ENCODE data around the gene KRTAP8-1.

Gene KRTAP8-1

GRCh38 chr21:30813174-30813573, at the start of gene KRTAP8-1:
Gene KRTAP8-1, minus strand, starts transcription at chr21:30813274. Its CDS starts 54 bp downstream, at chr21:30813220.
- DNase-seq (ENCODE audit: low spot score), result no peak

- no peak for DNase-seq (ENCODE audit: low spot score)
Observed at GRCh38 chr21:30847627-30848500, 34.8 kb upstream of the KRTAP8-1 start.

- DNase-seq (ENCODE audit: low spot score), result no peak
Observed at GRCh38 chr21:30842990-30843389, 29.9 kb upstream of the KRTAP8-1 start.

GRCh38 chr21:30839304-30839703, 26.2 kb upstream of the KRTAP8-1 start:
- peak; percentile 30 for DNase-seq (ENCODE audit: low spot score)

GRCh38 chr21:30838536-30838935, 25.5 kb upstream of the KRTAP8-1 start:
- DNase-seq (ENCODE audit: low spot score), result no peak

GRCh38 chr21:30831194-30831765, 18.2 kb upstream of the KRTAP8-1 start:
- DNase-seq (ENCODE audit: low spot score), result peak; percentile 12

GRCh38 chr21:30829659-30830058, 16.6 kb upstream of the KRTAP8-1 start, which contains the start of gene KRTAP7-1:
Gene KRTAP7-1, minus strand, starts transcription at chr21:30829759. Its CDS starts 61 bp downstream, at chr21:30829698.
- DNase-seq (ENCODE audit: low spot score), result no peak

- DNase-seq (ENCODE audit: low spot score), result no peak
Observed at GRCh38 chr21:30818837-30819610, 6.0 kb upstream of the KRTAP8-1 start.

- DNase-seq (ENCODE audit: low spot score), result no peak
Observed at GRCh38 chr21:30800605-30801004, 12.5 kb downstream of the KRTAP8-1 start.

- DNase-seq (ENCODE audit: low spot score), result no peak
Observed at GRCh38 chr21:30793581-30794314, 19.3 kb downstream of the KRTAP8-1 start.

GRCh38 chr21:30779249-30779648, 33.8 kb downstream of the KRTAP8-1 start:
- no peak for DNase-seq (ENCODE audit: low spot score)

GRCh38 chr21:30769724-30770431, 43.2 kb downstream of the KRTAP8-1 start:
- DNase-seq (ENCODE audit: low spot score), result no peak

Measured in kidney tubule cell (primary cell).